Smooth muscle cell (in vitro differentiated cells): Measurements from ENCODE around the gene TRAF3IP3. TPM values are rescaled to one million over a fixed set of nuclear protein-coding genes. Genes with fewer than 3 reads are reported as not detected.

ENCODE experiments used
- DNase-seq: peaks from one replicate; lab custom pipeline; 2025; ENCODE audit not compliant: unreplicated experiment; lab: John Stamatoyannopoulos, UW
- H2AFZ ChIP-seq: fragments of 200-600 bp; sonication (generic); 2 replicates; pipeline ENCODE4 v1.6.0; 2016; ENCODE audit warnings: antibody characterized with exemption, low read depth, mild to moderate bottlenecking
- H3F3A ChIP-seq: fragments of 200-600 bp; sonication (generic); 2 replicates; pipeline ENCODE4 v1.6.0; 2017; ENCODE audit warnings: antibody characterized with exemption, low read depth
- H3K27ac ChIP-seq: fragments of 200-600 bp; sonication (generic); 2 replicates; pipeline ENCODE4 v1.5.1; 2016; ENCODE audit warnings: low read depth, mild to moderate bottlenecking
- H3K27me3 ChIP-seq: fragments of 200-600 bp; sonication (generic); 2 replicates; pipeline ENCODE4 v1.6.1; 2016; ENCODE audit warnings: low read depth, mild to moderate bottlenecking
- H3K36me3 ChIP-seq: fragments of 200-600 bp; sonication (generic); 2 replicates; pipeline ENCODE4 v1.5.1; 2016; ENCODE audit warnings: low read depth
- H3K4me1 ChIP-seq: fragments of 200-600 bp; sonication (generic); 2 replicates; pipeline ENCODE4 v1.5.1; 2016; ENCODE audit warnings: low read depth
- H3K4me2 ChIP-seq: fragments of 200-600 bp; sonication (generic); 2 replicates; pipeline ENCODE4 v1.6.0; 2016; ENCODE audit warnings: mild to moderate bottlenecking
- H3K4me3 ChIP-seq: fragments of 200-600 bp; sonication (generic); 2 replicates; pipeline ENCODE4 v1.5.1; 2016; ENCODE audit warnings: mild to moderate bottlenecking
- H3K79me2 ChIP-seq: fragments of 200-600 bp; sonication (generic); 2 replicates; pipeline ENCODE4 v1.6.0; 2016; ENCODE audit warnings: low read depth, mild to moderate bottlenecking
- H3K9ac ChIP-seq: fragments of 200-600 bp; sonication (generic); 2 replicates; pipeline ENCODE4 v1.6.0; 2016; ENCODE audit warnings: low read depth
- H3K9me3 ChIP-seq: fragments of 200-600 bp; sonication (generic); replicated peaks from 2 replicates; pipeline ENCODE4 v1.5.1; 2016; ENCODE audit warnings: low read depth
- H4K20me1 ChIP-seq: fragments of 200-600 bp; sonication (generic); 2 replicates; pipeline ENCODE4 v1.6.0; 2016; ENCODE audit warnings: low read depth
- WGBS: methylation state at CpG from one replicate; pipeline ENCODE4 v1.1.7; 2016; ENCODE audit warnings: low lambda C conversion rate; 5-methylcytosine and 5-hydroxymethylcytosine counted together
- polyA plus RNA-seq: library from polyadenylated mRNA; unstranded; fragments of >200 nt; fragmentation: Nextera tagmentation; extraction: Ambion mirVana; gene quantifications from 2 replicates; pipeline ENCODE4 v1.2.1, GENCODE V29; 2016
- total RNA-seq: library from RNA; depleted of rRNA; stranded (reverse); fragments of >200 nt; gene quantifications from 2 replicates; pipeline ENCODE4 v1.2.3, GENCODE V29; 2014
- TF ChIP-seq, protein P1 (sequence below): fragments of 200-600 bp; sonication (generic); IDR thresholded peaks from 2 replicates; pipeline ENCODE4 v1.5.1; 2017; ENCODE audit warnings: borderline replicate concordance, mild to moderate bottlenecking, antibody characterized with exemption; ENCODE audit not compliant: insufficient read depth, poor library complexity, severe bottlenecking

The TRAF3IP3 gene, protein sequence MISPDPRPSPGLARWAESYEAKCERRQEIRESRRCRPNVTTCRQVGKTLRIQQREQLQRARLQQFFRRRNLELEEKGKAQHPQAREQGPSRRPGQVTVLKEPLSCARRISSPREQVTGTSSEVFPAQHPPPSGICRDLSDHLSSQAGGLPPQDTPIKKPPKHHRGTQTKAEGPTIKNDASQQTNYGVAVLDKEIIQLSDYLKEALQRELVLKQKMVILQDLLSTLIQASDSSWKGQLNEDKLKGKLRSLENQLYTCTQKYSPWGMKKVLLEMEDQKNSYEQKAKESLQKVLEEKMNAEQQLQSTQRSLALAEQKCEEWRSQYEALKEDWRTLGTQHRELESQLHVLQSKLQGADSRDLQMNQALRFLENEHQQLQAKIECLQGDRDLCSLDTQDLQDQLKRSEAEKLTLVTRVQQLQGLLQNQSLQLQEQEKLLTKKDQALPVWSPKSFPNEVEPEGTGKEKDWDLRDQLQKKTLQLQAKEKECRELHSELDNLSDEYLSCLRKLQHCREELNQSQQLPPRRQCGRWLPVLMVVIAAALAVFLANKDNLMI
- 0.04 TPM in 1 of 2 replicates, not detected in the other for total RNA-seq
- 0.72 TPM in 1 of 2 replicates, not detected in the other for polyA plus RNA-seq

DNA sequence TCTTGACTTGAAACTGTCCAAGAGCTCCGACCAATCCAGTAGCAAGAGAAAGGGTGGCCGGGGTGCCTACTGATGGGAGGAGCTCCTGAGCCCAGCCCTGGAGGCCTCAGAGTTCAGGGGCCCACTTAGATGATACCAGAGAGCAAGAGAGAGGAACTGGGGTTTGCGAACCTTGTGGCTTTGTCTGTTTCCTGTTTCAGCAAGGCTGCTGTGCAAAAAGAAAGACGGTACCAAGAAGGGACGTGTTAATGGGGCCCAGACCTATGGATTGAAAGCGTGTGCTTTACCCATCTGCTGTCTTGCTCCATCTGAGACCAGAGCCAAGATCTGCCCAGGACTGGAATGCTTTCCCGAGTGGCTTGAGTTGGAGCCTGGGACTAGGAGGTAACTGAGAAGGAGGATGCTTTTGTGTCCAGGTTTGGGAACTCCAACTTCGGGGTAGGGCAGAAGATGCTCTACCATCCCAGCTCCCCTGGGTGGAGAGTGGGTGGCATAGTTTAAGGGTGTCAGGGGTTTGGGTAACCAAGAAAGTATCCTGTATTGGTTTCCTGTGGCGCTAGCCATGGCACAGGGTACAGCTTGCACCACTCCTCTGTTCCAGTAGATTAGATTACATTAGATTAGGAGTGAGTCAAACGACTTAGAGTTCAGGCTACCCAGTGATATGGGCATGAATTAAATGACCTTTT is at the start of gene TRAF3IP3:
TSS of gene TRAF3IP3 (plus strand) at position 128 of the 689 bp plus-strand sequence. CDS start 3,987 bp downstream, outside the sequence.
- DNase-seq: no peak
- 75% methylated on average over 10 of the region's 10 CpGs for WGBS
- no peaks in the 10 kb centered on the region for H4K20me1 ChIP-seq
- peaks cover 7% of the 10 kb centered on the region for H3K27me3 ChIP-seq
- no peak within 1 kb of the TSS for H2AFZ ChIP-seq
- no peak within 1 kb of the TSS for H3K4me3 ChIP-seq
- no peaks in the 10 kb centered on the region for H3K36me3 ChIP-seq
- H3K4me2 ChIP-seq: no peak within 1 kb of the TSS
- H3K9ac ChIP-seq: no peak within 1 kb of the TSS
- H3F3A ChIP-seq: no peaks in the 10 kb centered on the region
- no peaks in the 10 kb centered on the region for H3K79me2 ChIP-seq
- no peaks in the 10 kb centered on the region for H3K4me1 ChIP-seq
- TF ChIP-seq, protein P1, sequence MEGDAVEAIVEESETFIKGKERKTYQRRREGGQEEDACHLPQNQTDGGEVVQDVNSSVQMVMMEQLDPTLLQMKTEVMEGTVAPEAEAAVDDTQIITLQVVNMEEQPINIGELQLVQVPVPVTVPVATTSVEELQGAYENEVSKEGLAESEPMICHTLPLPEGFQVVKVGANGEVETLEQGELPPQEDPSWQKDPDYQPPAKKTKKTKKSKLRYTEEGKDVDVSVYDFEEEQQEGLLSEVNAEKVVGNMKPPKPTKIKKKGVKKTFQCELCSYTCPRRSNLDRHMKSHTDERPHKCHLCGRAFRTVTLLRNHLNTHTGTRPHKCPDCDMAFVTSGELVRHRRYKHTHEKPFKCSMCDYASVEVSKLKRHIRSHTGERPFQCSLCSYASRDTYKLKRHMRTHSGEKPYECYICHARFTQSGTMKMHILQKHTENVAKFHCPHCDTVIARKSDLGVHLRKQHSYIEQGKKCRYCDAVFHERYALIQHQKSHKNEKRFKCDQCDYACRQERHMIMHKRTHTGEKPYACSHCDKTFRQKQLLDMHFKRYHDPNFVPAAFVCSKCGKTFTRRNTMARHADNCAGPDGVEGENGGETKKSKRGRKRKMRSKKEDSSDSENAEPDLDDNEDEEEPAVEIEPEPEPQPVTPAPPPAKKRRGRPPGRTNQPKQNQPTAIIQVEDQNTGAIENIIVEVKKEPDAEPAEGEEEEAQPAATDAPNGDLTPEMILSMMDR: no peak
- no peaks in the 10 kb centered on the region for H3K9me3 ChIP-seq
- H3K27ac ChIP-seq: no peak within 1 kb of the TSS

DNA sequence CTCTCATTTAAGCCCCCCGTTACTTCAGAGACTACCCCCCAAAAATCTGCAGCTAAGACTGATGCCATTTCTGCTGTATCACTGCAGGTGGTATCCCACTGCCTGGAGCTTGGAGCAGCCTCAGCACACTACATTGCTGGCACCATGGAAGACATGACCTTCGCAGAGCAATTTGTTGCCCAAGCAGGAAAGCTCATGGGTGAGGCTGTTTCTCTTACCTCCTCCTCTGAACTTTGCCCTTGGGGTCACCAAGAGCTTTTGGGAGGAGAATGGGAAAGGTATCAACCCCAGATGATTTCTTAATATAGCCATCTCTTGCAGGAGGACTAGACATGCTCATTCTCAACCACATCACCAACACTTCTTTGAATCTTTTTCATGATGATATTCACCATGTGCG is 49.2 kb upstream of the TRAF3IP3 start:
- no peak overlapping the region for H3K4me3 ChIP-seq
- WGBS: 94% methylated on average over 3 of the region's 3 CpGs
- no peaks in the 10 kb centered on the region for H3F3A ChIP-seq
- no peak for DNase-seq
- H3K36me3 ChIP-seq: no peaks in the 10 kb centered on the region
- H4K20me1 ChIP-seq: no peaks in the 10 kb centered on the region
- H3K9me3 ChIP-seq: no peaks in the 10 kb centered on the region
- H3K9ac ChIP-seq: no peak overlapping the region
- H3K79me2 ChIP-seq: no peaks in the 10 kb centered on the region
- H3K4me2 ChIP-seq: no peak overlapping the region
- peaks cover 4% of the 10 kb centered on the region for H3K27me3 ChIP-seq
- TF ChIP-seq, protein P1: no peak
- H2AFZ ChIP-seq: no peak overlapping the region
- no peaks in the 10 kb centered on the region for H3K4me1 ChIP-seq
- no peak overlapping the region for H3K27ac ChIP-seq

DNA sequence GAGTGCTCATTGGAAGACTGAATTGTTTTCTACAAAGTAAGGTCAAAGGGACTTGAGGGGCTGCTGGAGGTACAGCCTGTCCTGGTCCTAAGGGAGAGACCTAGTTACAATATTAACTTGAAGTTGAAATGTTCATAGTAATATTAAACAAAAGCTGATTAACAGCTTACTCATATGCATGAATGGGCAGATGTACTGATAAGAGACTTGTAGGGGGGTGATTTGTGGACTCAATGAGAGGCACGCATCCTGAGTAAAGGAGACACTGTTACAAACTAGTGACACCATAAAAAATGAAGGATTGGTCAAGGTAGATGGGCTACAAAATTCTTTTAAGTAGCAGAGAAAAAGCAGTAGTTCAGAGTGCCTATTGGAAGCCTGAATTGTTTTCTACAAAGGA is 48.5 kb upstream of the TRAF3IP3 start:
- TF ChIP-seq, protein P1: no peak
- peaks cover 7% of the 10 kb centered on the region for H3K27me3 ChIP-seq
- H3K9me3 ChIP-seq: no peaks in the 10 kb centered on the region
- no peaks in the 10 kb centered on the region for H3K4me1 ChIP-seq
- no peaks in the 10 kb centered on the region for H3F3A ChIP-seq
- no peaks in the 10 kb centered on the region for H3K79me2 ChIP-seq
- DNase-seq: no peak
- no peak overlapping the region for H3K4me3 ChIP-seq
- WGBS: 83% methylated on average over 1 of the region's 1 CpG
- no peak overlapping the region for H3K9ac ChIP-seq
- no peaks in the 10 kb centered on the region for H3K36me3 ChIP-seq
- H2AFZ ChIP-seq: no peak overlapping the region
- no peaks in the 10 kb centered on the region for H4K20me1 ChIP-seq
- no peak overlapping the region for H3K4me2 ChIP-seq
- H3K27ac ChIP-seq: no peak overlapping the region
